Measurements from ENCODE around the gene KLHL28. TPM values are rescaled to one million over a fixed set of nuclear protein-coding genes. Genes with fewer than 3 reads are reported as not detected.

Gene KLHL28
- total RNA-seq, 4 donors from 2014 or later = 7.6 to 10.8 (median 8.9) TPM

GRCh38 chr14:44945264-44945663, 16.5 kb downstream of the KLHL28 start:
- no peak for DNase-seq (ENCODE audit: extremely low spot score)
- Histone ChIP-seq H3K27me3 (no peaks in the 10 kb centered on the region), H3K27ac (replicated peaks in 1 of 4) (no peak overlapping the region), H3K9me3 (peaks cover 0 to 7% (median 4%) of the 10 kb centered on the region in 4 donors), H3K4me3 (no peak overlapping the region), H3K36me3 (peaks cover 0 to 33% (median 21%) of the 10 kb centered on the region in 4 donors), H3K4me1 (no peaks in the 10 kb centered on the region)
- intact Hi-C loops (cut with DNase I) = no loop called here
- TF ChIP-seq, protein P1, sequence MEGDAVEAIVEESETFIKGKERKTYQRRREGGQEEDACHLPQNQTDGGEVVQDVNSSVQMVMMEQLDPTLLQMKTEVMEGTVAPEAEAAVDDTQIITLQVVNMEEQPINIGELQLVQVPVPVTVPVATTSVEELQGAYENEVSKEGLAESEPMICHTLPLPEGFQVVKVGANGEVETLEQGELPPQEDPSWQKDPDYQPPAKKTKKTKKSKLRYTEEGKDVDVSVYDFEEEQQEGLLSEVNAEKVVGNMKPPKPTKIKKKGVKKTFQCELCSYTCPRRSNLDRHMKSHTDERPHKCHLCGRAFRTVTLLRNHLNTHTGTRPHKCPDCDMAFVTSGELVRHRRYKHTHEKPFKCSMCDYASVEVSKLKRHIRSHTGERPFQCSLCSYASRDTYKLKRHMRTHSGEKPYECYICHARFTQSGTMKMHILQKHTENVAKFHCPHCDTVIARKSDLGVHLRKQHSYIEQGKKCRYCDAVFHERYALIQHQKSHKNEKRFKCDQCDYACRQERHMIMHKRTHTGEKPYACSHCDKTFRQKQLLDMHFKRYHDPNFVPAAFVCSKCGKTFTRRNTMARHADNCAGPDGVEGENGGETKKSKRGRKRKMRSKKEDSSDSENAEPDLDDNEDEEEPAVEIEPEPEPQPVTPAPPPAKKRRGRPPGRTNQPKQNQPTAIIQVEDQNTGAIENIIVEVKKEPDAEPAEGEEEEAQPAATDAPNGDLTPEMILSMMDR (IDR thresholded peaks at IDR 0.05) = no peak
- TF ChIP-seq POLR2AphosphoS5 (IDR thresholded peaks at IDR 0.05) (no peak), EP300 (IDR thresholded peaks at IDR 0.05) (no peak), POLR2A (IDR thresholded peaks at IDR 0.05; ENCODE audit: low read depth) (no peak)
- 62% methylated on average over 4 of the region's 4 CpGs for WGBS

- H3K4me3 ChIP-seq = no peak overlapping the region
- peaks cover 0 to 44% (median 23%) of the 10 kb centered on the region in 4 donors for H3K36me3 ChIP-seq
- DNase-seq (ENCODE audit: extremely low spot score) = no peak
- intact Hi-C loops (cut with DNase I) = no loop called here
- no peak for TF ChIP-seq POLR2A (IDR thresholded peaks at IDR 0.05; ENCODE audit: low read depth)
- no peak for TF ChIP-seq POLR2AphosphoS5 (IDR thresholded peaks at IDR 0.05)
- TF ChIP-seq, protein P1 (IDR thresholded peaks at IDR 0.05) = no peak
- no peak for TF ChIP-seq EP300 (IDR thresholded peaks at IDR 0.05)
- H3K4me1 ChIP-seq = no peaks in the 10 kb centered on the region
- peaks cover 0 to 7% (median 4%) of the 10 kb centered on the region in 4 donors for H3K9me3 ChIP-seq
- H3K27me3 ChIP-seq = no peaks in the 10 kb centered on the region
- no peak overlapping the region for H3K27ac ChIP-seq (replicated peaks in 1 of 4)
Observed at GRCh38 chr14:44944107-44944506, 17.6 kb downstream of the KLHL28 start.

- H3K9me3 ChIP-seq = peaks cover 0 to 6% (median 4%) of the 10 kb centered on the region in 4 donors
- no peak for TF ChIP-seq POLR2AphosphoS5 (IDR thresholded peaks at IDR 0.05)
- no peak for TF ChIP-seq EP300 (IDR thresholded peaks at IDR 0.05)
- no peak for TF ChIP-seq POLR2A (IDR thresholded peaks at IDR 0.05; ENCODE audit: low read depth)
- TF ChIP-seq, protein P1 (IDR thresholded peaks at IDR 0.05) = no peak
- H3K27me3 ChIP-seq = no peaks in the 10 kb centered on the region
- no peaks in the 10 kb centered on the region for H3K4me1 ChIP-seq
- H3K27ac ChIP-seq (replicated peaks in 1 of 4) = no peak overlapping the region
- 97% methylated on average over 1 of the region's 1 CpG for WGBS
- DNase-seq (ENCODE audit: extremely low spot score) = no peak
- peaks cover 3 to 50% (median 34%) of the 10 kb centered on the region in 4 donors for H3K36me3 ChIP-seq
- no peak overlapping the region for H3K4me3 ChIP-seq
- intact Hi-C loops (cut with DNase I) = no loop called here
Observed at GRCh38 chr14:44942436-44942835, 19.3 kb downstream of the KLHL28 start.

DNA sequence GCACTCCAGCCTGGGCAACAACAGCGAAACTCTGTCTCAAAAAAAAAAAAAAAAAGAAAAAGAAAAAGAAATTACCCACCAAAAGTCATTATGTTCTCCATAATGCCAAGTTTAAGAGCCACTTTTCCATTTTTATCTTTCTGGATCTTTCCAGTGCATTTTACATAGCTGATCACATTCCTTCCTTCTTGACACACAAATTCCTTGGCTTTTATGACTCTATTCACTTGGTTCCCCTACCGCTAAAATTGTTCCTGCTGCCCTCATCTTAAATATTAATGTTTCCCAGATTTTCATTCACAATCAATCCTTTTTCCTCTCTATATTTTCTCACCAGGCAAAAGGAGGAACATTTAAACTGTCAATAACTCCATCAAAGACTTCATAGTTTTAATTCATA, 20.2 kb downstream of the KLHL28 start:
- no peak overlapping the region for H3K27ac ChIP-seq (replicated peaks in 1 of 4)
- intact Hi-C loops (cut with DNase I) = no loop called here
- 92% methylated on average over 2 of the region's 2 CpGs for WGBS
- no peaks in the 10 kb centered on the region for H3K9me3 ChIP-seq
- no peaks in the 10 kb centered on the region for H3K4me1 ChIP-seq
- no peak for DNase-seq (ENCODE audit: extremely low spot score)
- no peak for TF ChIP-seq EP300 (IDR thresholded peaks at IDR 0.05)
- no peaks in the 10 kb centered on the region for H3K27me3 ChIP-seq
- H3K36me3 ChIP-seq = peaks cover 5 to 51% (median 35%) of the 10 kb centered on the region in 4 donors
- no peak overlapping the region for H3K4me3 ChIP-seq

- no peaks in the 10 kb centered on the region for H3K27me3 ChIP-seq
- no peak for DNase-seq (ENCODE audit: extremely low spot score)
- WGBS = 95% methylated on average over 6 of the region's 6 CpGs
- intact Hi-C loops (cut with DNase I) = no loop called here
- no peak overlapping the region for H3K4me3 ChIP-seq
- H3K4me1 ChIP-seq = no peaks in the 10 kb centered on the region
- H3K36me3 ChIP-seq = peaks cover 5 to 51% (median 35%) of the 10 kb centered on the region in 4 donors
- no peaks in the 10 kb centered on the region for H3K9me3 ChIP-seq
- TF ChIP-seq, protein P1 (IDR thresholded peaks at IDR 0.05) = no peak
- TF ChIP-seq POLR2A (IDR thresholded peaks at IDR 0.05; ENCODE audit: low read depth) (no peak), EP300 (IDR thresholded peaks at IDR 0.05) (no peak), POLR2AphosphoS5 (IDR thresholded peaks at IDR 0.05) (no peak)
- H3K27ac ChIP-seq (replicated peaks in 1 of 4) = no peak overlapping the region
Observed at GRCh38 chr14:44940944-44941343, 20.8 kb downstream of the KLHL28 start.

Data from esophagus muscularis mucosa (tissue), 4 donors.